CMK (cell line): Measurements from ENCODE around the gene HS2ST1.
"Not testable (repeated sequence)": the region's sequence is repeated elsewhere in the genome, so short reads cannot be mapped to it uniquely, and the experiment has no call there.

Experiments
- DNase-seq: peaks from one replicate; pipeline ENCODE4 v3.0.0-alpha.2; 2010; ENCODE audit warnings: low read depth

Gene HS2ST1

GRCh38 chr1:86971778-86972177, 57.3 kb downstream of the HS2ST1 start:
- DNase-seq, result no peak

DNA sequence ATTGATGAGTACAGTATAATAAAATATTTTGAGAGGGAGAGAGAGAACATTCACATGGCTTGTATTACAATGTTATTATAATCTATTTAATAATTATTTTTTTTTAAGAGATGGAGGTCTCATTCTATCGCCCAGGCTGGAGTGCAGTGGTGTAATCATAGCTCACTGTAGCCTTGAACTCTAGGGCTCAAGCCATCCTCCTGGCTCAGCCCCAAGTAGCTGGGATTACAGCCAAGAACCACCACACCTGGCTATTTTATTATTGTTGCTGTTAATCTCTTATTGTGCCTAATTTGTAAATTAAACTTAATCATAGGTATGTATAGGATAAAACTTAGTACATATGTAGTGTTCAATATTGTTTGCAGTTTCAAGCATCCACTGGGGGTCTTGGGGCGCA, 57.8 kb downstream of the HS2ST1 start:
- no peak for DNase-seq

GRCh38 chr1:86975993-86976550, 61.6 kb downstream of the HS2ST1 start:
- DNase-seq, result no peak

- DNase-seq, result no peak
These were observed 62.2 kb downstream of the HS2ST1 start for GRCh38 chr1:86976664-86977063.

- no peak for DNase-seq
These were observed 67.2 kb downstream of the HS2ST1 start for GRCh38 chr1:86981482-86982213.

DNA sequence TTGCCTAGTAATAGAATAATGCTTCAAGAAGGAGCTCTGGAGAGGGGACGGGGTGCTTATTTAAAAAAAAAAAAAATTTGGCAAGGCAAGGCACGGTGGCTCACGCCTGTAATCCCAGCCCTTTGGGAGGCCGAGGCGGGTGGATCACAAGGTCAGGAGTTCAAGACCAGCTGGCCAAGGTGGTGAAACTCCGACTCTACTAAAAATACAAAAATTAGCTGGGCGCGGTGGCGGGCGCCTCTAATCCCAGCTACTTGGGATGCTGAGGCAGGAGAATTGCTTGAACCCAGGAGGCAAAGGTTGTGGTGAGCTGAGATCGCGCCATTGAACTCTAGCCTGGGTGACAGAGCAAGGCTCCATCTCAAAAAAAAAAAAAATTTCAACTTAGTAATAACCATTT, 69.2 kb downstream of the HS2ST1 start:
- not testable (repeated sequence) for DNase-seq

GRCh38 chr1:86987446-86987845, 73.0 kb downstream of the HS2ST1 start:
- DNase-seq, result no peak

- no peak for DNase-seq
These were observed 74.4 kb downstream of the HS2ST1 start for GRCh38 chr1:86988835-86989234.

GRCh38 chr1:86989690-86990089, 75.3 kb downstream of the HS2ST1 start:
- DNase-seq, result not testable (repeated sequence)

- DNase-seq, result no peak
These were observed 76.4 kb downstream of the HS2ST1 start for GRCh38 chr1:86990826-86991225.

- DNase-seq, result peak; percentile 55
These were observed 77.2 kb downstream of the HS2ST1 start for GRCh38 chr1:86991549-86992186.

GRCh38 chr1:86992861-86993260, 78.4 kb downstream of the HS2ST1 start:
- DNase-seq, result no peak

DNA sequence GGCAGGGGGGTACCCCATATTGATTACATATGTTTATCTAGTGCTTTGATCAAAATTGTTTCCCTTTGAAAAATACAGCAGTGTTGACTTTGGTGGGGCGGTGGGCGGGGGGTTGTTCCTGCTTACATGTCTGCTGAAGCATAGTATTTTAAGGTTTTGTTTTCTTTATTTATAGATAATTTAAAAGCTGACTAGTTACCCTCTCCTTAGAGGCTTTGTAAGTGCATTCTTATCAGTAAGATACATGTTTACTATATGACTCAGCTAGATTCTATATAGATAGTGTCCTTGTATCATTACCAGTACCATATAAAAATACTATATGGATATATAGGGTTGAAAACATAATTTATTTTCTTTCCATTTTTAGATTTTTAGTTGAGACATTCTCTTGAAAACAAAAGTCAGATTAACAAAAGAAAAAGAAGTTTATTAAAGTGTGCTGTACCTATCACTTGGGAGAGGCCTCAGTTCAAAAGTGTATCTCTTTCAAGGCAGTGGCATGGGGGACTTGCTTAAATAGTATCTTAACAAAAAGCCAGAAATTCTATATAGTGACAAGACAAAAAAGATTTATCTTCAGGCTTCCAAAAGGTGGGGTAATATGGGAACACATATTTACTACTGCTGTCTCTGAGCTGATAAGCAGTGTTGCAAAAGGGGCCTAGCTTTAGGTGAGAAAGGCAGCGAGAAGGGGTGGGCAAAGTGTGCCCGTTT, 79.0 kb downstream of the HS2ST1 start:
- no peak for DNase-seq

DNA sequence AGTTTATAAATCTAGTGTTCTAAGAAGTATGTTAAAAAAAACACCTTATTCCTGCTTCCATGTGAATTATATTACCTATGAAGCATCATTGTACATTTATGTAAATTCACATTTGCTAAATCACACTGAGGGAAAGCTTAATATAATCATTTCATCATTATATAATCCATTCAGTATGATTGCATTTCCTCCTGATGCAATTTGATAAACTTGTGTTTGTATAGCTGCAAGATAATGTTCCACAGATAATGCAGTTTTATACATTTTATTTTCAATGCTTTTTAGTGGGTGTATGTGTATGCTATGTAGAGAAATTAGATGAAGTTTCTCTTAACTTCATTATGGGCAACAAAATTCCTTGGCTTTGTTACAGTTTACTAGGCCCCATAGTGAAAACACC, 79.6 kb downstream of the HS2ST1 start:
- no peak for DNase-seq

DNA sequence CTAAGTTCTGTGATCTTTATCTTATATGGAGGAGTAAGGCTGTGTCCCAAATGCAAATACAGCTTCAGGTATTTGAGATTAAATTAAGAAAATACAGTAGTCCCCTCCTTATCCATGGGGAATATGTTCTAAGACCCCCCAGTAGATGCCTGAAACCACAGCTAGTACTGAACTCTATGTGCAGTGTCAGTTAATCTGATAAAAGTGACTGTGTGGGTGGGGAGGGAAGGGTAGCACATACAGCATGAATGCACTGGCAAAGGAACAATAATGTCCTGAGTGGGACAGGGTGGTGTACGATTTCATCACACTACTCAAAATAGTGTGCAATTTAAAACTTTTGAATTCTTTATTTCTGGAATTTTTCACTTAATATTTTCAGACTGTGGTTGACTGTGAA, 83.1 kb downstream of the HS2ST1 start:
- DNase-seq, result no peak

DNA sequence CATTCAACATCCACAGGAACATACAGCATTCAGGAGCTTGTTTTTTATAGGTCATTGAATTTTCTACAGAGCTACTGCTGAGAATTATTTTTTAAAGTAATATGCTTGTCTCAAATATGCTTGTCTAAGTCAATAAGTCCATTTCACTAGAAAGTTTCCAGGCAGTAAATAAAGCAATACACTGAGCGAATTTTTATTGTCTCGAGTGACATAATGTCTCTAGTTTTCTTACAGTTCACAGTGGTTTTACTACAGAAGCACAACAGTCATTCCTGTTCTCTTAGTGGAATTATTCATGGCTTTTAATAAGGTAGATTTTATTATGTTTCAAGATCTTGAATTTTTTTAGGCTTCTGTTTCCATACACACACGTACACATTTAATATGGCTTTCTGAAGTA, 83.8 kb downstream of the HS2ST1 start:
- DNase-seq, result no peak

DNA sequence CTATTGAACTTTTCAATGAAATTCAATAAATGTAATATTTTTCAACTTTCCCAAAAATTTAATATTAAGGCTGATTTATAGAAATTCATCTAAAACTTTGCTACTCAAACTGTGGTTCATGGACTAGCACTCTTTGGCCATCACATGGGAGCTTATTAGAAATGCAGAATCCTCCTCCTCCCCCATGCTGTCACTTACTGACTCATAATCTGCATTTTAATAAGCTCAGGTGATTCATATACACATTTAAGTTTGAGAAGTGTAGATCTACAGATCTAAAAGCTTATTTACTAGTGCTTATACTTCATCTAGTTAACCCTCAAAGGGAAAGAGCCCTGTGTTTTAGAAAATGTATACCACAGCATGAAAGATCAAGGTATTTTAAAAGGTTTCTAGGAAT, 84.3 kb downstream of the HS2ST1 start:
- no peak for DNase-seq

GRCh38 chr1:87000460-87000859, 86.0 kb downstream of the HS2ST1 start:
- no peak for DNase-seq

- DNase-seq, result no peak
These were observed 90.4 kb downstream of the HS2ST1 start for GRCh38 chr1:87004857-87005256.

DNA sequence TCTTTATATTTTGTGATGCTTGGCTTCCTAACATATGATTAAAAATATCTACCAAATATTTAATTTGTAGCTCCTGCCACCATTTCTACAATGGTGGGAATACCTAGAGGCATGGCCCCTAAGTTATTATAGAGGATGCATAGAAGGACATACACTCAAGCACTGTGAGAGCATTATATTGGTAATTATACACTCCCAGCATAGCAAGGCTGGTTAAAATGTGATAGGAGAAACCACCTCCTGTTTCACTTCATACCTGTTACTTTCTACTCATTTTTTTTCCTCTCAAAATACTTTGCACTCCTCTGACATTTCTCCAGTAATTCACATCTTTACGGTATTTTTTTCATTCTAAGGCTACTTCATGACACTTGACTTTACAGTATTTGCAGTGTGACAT, 92.9 kb downstream of the HS2ST1 start:
- DNase-seq, result no peak

- not testable (repeated sequence) for DNase-seq
These were observed 99.0 kb downstream of the HS2ST1 start for GRCh38 chr1:87013385-87013784.

- no peak for DNase-seq
These were observed 103.7 kb downstream of the HS2ST1 start for GRCh38 chr1:87017998-87018672.
